Liver (tissue), 3 donors: Measurements from ENCODE around the gene FECH.

ENCODE experiments used
- JUND ChIP-seq, 2 donors: IDR thresholded peaks; 2 replicates each; pipeline ENCODE4 v1.6.1; 2016; ENCODE audit warnings: antibody characterized with exemption in 2 of 2
- SP1 ChIP-seq: IDR thresholded peaks from 2 replicates; pipeline ENCODE4 v1.6.1; 2018; ENCODE audit warnings: antibody characterized with exemption, mild to moderate bottlenecking
- TAF1 ChIP-seq: conservative IDR thresholded peaks from 2 replicates; pipeline ENCODE4 v1.6.1; 2016; ENCODE audit warnings: antibody characterized with exemption, mild to moderate bottlenecking
- YY1 ChIP-seq: IDR thresholded peaks from 2 replicates; pipeline ENCODE4 v1.6.1; 2016; ENCODE audit warnings: antibody characterized with exemption, mild to moderate bottlenecking
- TF ChIP-seq, protein P1 (sequence below): fragments of 150-350 bp; IDR thresholded peaks from 2 replicates; pipeline ENCODE4 v1.5.1; 2017; ENCODE audit warnings: improper control_type of control experiment, low read depth, low read length; ENCODE audit not compliant: missing input control
- TF ChIP-seq, protein P2 (sequence below): IDR thresholded peaks from 2 replicates; pipeline ENCODE4 v1.6.1; 2016; ENCODE audit warnings: antibody characterized with exemption
- TF ChIP-seq, protein P3 (sequence below): IDR thresholded peaks from 2 replicates; pipeline ENCODE4 v1.6.1; 2016; ENCODE audit warnings: antibody characterized with exemption
- TF ChIP-seq, protein P4 (sequence below): IDR thresholded peaks from 2 replicates; pipeline ENCODE4 v1.6.1; 2016; ENCODE audit warnings: antibody characterized with exemption
- donor health status: healthy.
- donor health status: healthy.

DNA sequence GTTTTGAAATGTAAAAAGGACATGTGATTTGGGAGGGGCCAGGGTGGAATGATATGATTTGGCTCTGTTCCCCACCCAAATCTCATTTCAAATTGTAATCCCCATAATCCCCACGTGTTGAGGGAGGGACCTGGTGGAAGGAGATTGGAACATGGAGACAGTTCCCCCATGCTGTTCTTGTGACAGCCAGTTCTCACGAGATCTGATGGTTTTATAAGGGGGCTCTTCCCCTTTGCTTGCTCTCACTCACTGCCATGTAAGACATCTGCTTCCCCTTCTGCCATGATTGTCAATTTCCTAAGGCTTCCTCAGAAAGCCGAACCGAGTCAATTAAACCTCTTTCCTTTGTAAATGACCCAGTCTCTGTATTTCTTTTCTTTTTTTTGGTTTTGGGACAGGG, 39.2 kb downstream of the FECH start:
- TF ChIP-seq SP1, result no peak
- TF ChIP-seq, protein P1, sequence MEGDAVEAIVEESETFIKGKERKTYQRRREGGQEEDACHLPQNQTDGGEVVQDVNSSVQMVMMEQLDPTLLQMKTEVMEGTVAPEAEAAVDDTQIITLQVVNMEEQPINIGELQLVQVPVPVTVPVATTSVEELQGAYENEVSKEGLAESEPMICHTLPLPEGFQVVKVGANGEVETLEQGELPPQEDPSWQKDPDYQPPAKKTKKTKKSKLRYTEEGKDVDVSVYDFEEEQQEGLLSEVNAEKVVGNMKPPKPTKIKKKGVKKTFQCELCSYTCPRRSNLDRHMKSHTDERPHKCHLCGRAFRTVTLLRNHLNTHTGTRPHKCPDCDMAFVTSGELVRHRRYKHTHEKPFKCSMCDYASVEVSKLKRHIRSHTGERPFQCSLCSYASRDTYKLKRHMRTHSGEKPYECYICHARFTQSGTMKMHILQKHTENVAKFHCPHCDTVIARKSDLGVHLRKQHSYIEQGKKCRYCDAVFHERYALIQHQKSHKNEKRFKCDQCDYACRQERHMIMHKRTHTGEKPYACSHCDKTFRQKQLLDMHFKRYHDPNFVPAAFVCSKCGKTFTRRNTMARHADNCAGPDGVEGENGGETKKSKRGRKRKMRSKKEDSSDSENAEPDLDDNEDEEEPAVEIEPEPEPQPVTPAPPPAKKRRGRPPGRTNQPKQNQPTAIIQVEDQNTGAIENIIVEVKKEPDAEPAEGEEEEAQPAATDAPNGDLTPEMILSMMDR, result no peak
- TF ChIP-seq, protein P2, sequence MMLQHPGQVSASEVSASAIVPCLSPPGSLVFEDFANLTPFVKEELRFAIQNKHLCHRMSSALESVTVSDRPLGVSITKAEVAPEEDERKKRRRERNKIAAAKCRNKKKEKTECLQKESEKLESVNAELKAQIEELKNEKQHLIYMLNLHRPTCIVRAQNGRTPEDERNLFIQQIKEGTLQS, result no peak
- TF ChIP-seq JUND (IDR thresholded peaks at IDR 0.05), result no peak
- TF ChIP-seq YY1, result no peak
- TF ChIP-seq TAF1, result no peak
- TF ChIP-seq, protein P3, sequence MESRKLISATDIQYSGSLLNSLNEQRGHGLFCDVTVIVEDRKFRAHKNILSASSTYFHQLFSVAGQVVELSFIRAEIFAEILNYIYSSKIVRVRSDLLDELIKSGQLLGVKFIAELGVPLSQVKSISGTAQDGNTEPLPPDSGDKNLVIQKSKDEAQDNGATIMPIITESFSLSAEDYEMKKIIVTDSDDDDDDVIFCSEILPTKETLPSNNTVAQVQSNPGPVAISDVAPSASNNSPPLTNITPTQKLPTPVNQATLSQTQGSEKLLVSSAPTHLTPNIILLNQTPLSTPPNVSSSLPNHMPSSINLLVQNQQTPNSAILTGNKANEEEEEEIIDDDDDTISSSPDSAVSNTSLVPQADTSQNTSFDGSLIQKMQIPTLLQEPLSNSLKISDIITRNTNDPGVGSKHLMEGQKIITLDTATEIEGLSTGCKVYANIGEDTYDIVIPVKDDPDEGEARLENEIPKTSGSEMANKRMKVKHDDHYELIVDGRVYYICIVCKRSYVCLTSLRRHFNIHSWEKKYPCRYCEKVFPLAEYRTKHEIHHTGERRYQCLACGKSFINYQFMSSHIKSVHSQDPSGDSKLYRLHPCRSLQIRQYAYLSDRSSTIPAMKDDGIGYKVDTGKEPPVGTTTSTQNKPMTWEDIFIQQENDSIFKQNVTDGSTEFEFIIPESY, result no peak
- TF ChIP-seq, protein P4, sequence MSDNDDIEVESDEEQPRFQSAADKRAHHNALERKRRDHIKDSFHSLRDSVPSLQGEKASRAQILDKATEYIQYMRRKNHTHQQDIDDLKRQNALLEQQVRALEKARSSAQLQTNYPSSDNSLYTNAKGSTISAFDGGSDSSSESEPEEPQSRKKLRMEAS, result no peak
